H1 (cell line): ENCODE data around the gene CYB561A3. TPM values are rescaled to one million over a fixed set of nuclear protein-coding genes. Genes with fewer than 3 reads are reported as not detected.

ENCODE experiments used
- CTCF ChIA-PET: fragments of 300-600 bp; sonication (Branson Sonifier 250); formaldehyde crosslinking; loops from one replicate; lab custom pipeline; 2021; ENCODE audit not compliant: partially characterized antibody; lab: Charles Lee
- POLR2A ChIA-PET: fragments of 300-600 bp; sonication (Branson Sonifier 250); formaldehyde crosslinking; loops from one replicate; lab custom pipeline; 2021; ENCODE audit warnings: inconsistent platforms; ENCODE audit not compliant: partially characterized antibody; lab: Charles Lee
- DNase-seq, 2 experiments: peaks; one replicate each; pipeline versions ENCODE4 v3.0.0 to v3.0.0-alpha.2; 2010 to 2022; ENCODE audit warnings: low spot score in 2 of 2, low read depth in 1 of 2, mixed read lengths in 1 of 2
- FAIRE-seq: peaks from 2 replicates; lab custom pipeline; 2011; peaks lifted over from hg19 to GRCh38; lab: Jason Lieb, UNC
- H2AFZ ChIP-seq: 2 replicates; pipeline ENCODE4 v1.8.1; 2012; ENCODE audit warnings: low read length, inconsistent platforms
- H2AK5ac ChIP-seq: 2 replicates; pipeline ENCODE4 v1.6.1; 2013; ENCODE audit warnings: low read depth, low read length
- H2BK120ac ChIP-seq: replicated peaks from 2 replicates; pipeline ENCODE3; 2013; ENCODE audit warnings: low read depth, low read length, inconsistent platforms
- H2BK12ac ChIP-seq: 2 replicates; pipeline ENCODE4 v1.6.1; 2013; ENCODE audit warnings: low read depth, low read length
- H2BK15ac ChIP-seq: 2 replicates; pipeline ENCODE4 v1.6.1; 2013; ENCODE audit warnings: low read length
- H2BK20ac ChIP-seq: 2 replicates; pipeline ENCODE4 v1.6.1; 2013; ENCODE audit warnings: low read length
- H2BK5ac ChIP-seq: 2 replicates; pipeline ENCODE4 v1.6.1; 2013; ENCODE audit warnings: low read depth, low read length
- H3K14ac ChIP-seq: 2 replicates; pipeline ENCODE4 v1.6.1; 2013; ENCODE audit warnings: inconsistent platforms; ENCODE audit not compliant: insufficient read length
- H3K18ac ChIP-seq: 2 replicates; pipeline ENCODE4 v1.6.1; 2013; ENCODE audit warnings: low read length; ENCODE audit errors: extremely low read depth
- H3K23ac ChIP-seq: 2 replicates; pipeline ENCODE4 v1.6.1; 2013; ENCODE audit warnings: inconsistent platforms; ENCODE audit not compliant: insufficient read length
- H3K23me2 ChIP-seq: 2 replicates; pipeline ENCODE4 v1.6.1; 2013; ENCODE audit warnings: low read depth, low read length
- H3K27ac ChIP-seq: 2 replicates; pipeline ENCODE4 v1.6.1; 2011; ENCODE audit warnings: low read depth, low read length, inconsistent platforms
- H3K27me3 ChIP-seq, 4 experiments: replicated peaks in 1 of 4; 1 replicate in 1 of 4; 2 replicates in 3 of 4; pipeline versions ENCODE4 v1.6.1 to v1.8.1; 2011 to 2013; ENCODE audit warnings: low read length in 3 of 4, mild to moderate bottlenecking in 3 of 4, inconsistent platforms in 2 of 4, mixed read lengths in 2 of 4, moderate library complexity in 1 of 4; ENCODE audit not compliant: control insufficient read depth in 3 of 4, insufficient read depth in 3 of 4; ENCODE audit errors: extremely low read depth in 1 of 4
- H3K36me3 ChIP-seq, 4 experiments: 2 replicates each; pipeline versions ENCODE4 v1.6.1 to v1.8.1; 2011 to 2013; ENCODE audit warnings: mild to moderate bottlenecking in 4 of 4, low read length in 3 of 4, moderate library complexity in 2 of 4, control low read depth in 1 of 4, inconsistent platforms in 1 of 4; ENCODE audit not compliant: insufficient read depth in 4 of 4, control insufficient read depth in 2 of 4
- H3K4ac ChIP-seq: replicated peaks from 2 replicates; pipeline ENCODE3; 2013; ENCODE audit warnings: low read length, low read depth, mixed read lengths, inconsistent platforms; ENCODE audit not compliant: insufficient read length
- H3K4me1 ChIP-seq, 4 experiments: replicated peaks in 1 of 4; 1 replicate in 1 of 4; 2 replicates in 3 of 4; pipeline versions ENCODE4 v1.6.1 to v1.8.1; 2011 to 2013; ENCODE audit warnings: low read length in 3 of 4, inconsistent platforms in 2 of 4, mixed read lengths in 1 of 4; ENCODE audit not compliant: insufficient read depth in 4 of 4, control insufficient read depth in 3 of 4
- H3K4me2 ChIP-seq, 2 experiments: 2 replicates each; pipeline versions ENCODE4 v1.6.1 to v1.8.1; 2011 to 2013; ENCODE audit warnings: low read depth in 2 of 2, low read length in 2 of 2, control low read depth in 1 of 2, inconsistent platforms in 1 of 2, mild to moderate bottlenecking in 1 of 2; ENCODE audit not compliant: insufficient read depth in 1 of 2
- H3K4me3 ChIP-seq, 4 experiments: fragments of 200-600, 300-600 bp in 1 of 4; sonication (generic), shearing (Covaris generic), sonication (Bioruptor Twin) in 1 of 4; 2 replicates each; pipeline versions ENCODE4 v1.5.1 to v1.8.1; 2011 to 2016; ENCODE audit warnings: low read length in 4 of 4, low read depth in 3 of 4, control low read depth in 2 of 4, inconsistent platforms in 2 of 4, mild to moderate bottlenecking in 2 of 4, mixed read lengths in 1 of 4, moderate library complexity in 1 of 4; ENCODE audit not compliant: insufficient read depth in 2 of 4; ENCODE audit errors: extremely low read depth in 1 of 4
- H3K56ac ChIP-seq: replicated peaks from 2 replicates; pipeline ENCODE3; 2013; ENCODE audit warnings: low read depth, mild to moderate bottlenecking, mixed read lengths, low read length, inconsistent platforms; ENCODE audit not compliant: insufficient read length
- H3K79me1 ChIP-seq: 2 replicates; pipeline ENCODE4 v1.6.1; 2013; ENCODE audit warnings: low read depth, low read length, control low read depth
- H3K79me2 ChIP-seq, 2 experiments: 2 replicates each; pipeline versions ENCODE4 v1.6.1 to v1.8.1; 2012 to 2013; ENCODE audit warnings: low read length in 2 of 2, mild to moderate bottlenecking in 2 of 2, inconsistent platforms in 1 of 2; ENCODE audit not compliant: insufficient read depth in 2 of 2, control insufficient read depth in 1 of 2
- H3K9ac ChIP-seq, 4 experiments: replicated peaks in 1 of 4; 1 replicate in 1 of 4; 2 replicates in 3 of 4; pipeline versions ENCODE4 v1.6.1 to v1.8.1; 2011 to 2013; ENCODE audit warnings: low read depth in 3 of 4, low read length in 3 of 4, control low read depth in 2 of 4, mild to moderate bottlenecking in 2 of 4, moderate library complexity in 2 of 4, inconsistent platforms in 1 of 4; ENCODE audit errors: extremely low read depth in 1 of 4
- H3K9me3 ChIP-seq, 2 experiments: 2 replicates each; pipeline versions ENCODE4 v1.6.1 to v1.8.1; 2012 to 2013; ENCODE audit warnings: mild to moderate bottlenecking in 2 of 2, moderate library complexity in 2 of 2, control low read depth in 1 of 2, inconsistent platforms in 1 of 2, low read depth in 1 of 2, low read length in 1 of 2, mixed read lengths in 1 of 2; ENCODE audit not compliant: insufficient read depth in 2 of 2
- H4K20me1 ChIP-seq, 2 experiments: replicated peaks in 1 of 2; 2 replicates each; pipeline versions ENCODE3 to v1.8.1; 2011 to 2013; ENCODE audit warnings: inconsistent platforms in 2 of 2, low read length in 2 of 2, mild to moderate bottlenecking in 1 of 2; ENCODE audit not compliant: insufficient read depth in 2 of 2, control insufficient read depth in 1 of 2
- H4K5ac ChIP-seq: 2 replicates; pipeline ENCODE4 v1.6.1; 2013; ENCODE audit warnings: low read length, low read depth, mixed read lengths, inconsistent platforms; ENCODE audit not compliant: insufficient read length
- H4K8ac ChIP-seq: 2 replicates; pipeline ENCODE4 v1.8.0; 2013; ENCODE audit warnings: mild to moderate bottlenecking, moderate library complexity, low read length, inconsistent platforms; ENCODE audit not compliant: insufficient read depth; ENCODE audit errors: extremely low read depth
- H4K91ac ChIP-seq: replicated peaks from 2 replicates; pipeline ENCODE3; 2013; ENCODE audit warnings: low read length, mixed read lengths, inconsistent platforms; ENCODE audit not compliant: insufficient read length
- CTBP2 ChIP-seq: IDR thresholded peaks from 2 replicates; pipeline ENCODE4 v1.7.0; 2011; ENCODE audit warnings: borderline replicate concordance, mild to moderate bottlenecking, moderate library complexity, mixed read lengths, low read length; ENCODE audit not compliant: insufficient read depth, insufficient read length
- HDAC6 ChIP-seq: IDR thresholded peaks from one replicate; pipeline ENCODE4 v1.7.1; 2012; ENCODE audit warnings: low read depth, mild to moderate bottlenecking, inconsistent platforms, low read length, moderate library complexity
- KDM4A ChIP-seq: IDR thresholded peaks from one replicate; pipeline ENCODE4 v1.7.1; 2012; ENCODE audit warnings: low read depth, mild to moderate bottlenecking, moderate library complexity, low read length, inconsistent platforms; ENCODE audit not compliant: severe bottlenecking
- POLR2AphosphoS5 ChIP-seq: IDR thresholded peaks from 2 replicates; pipeline ENCODE4 v1.6.1; 2011; ENCODE audit warnings: low read depth, low read length
- POU5F1 ChIP-seq: IDR thresholded peaks from 2 replicates; pipeline ENCODE4 v1.6.1; 2011; ENCODE audit warnings: low read depth, mild to moderate bottlenecking, low read length, moderate library complexity
- RXRA ChIP-seq: IDR thresholded peaks from 2 replicates; pipeline ENCODE4 v1.6.1; 2011; ENCODE audit warnings: low read depth, mild to moderate bottlenecking, low read length, moderate library complexity; ENCODE audit not compliant: insufficient read depth
- SRF ChIP-seq: IDR thresholded peaks from 2 replicates; pipeline ENCODE4 v1.6.1; 2011; ENCODE audit warnings: mild to moderate bottlenecking, low read depth, low read length, moderate library complexity
- TAF1 ChIP-seq: IDR thresholded peaks from 2 replicates; pipeline ENCODE4 v1.6.1; 2011; ENCODE audit warnings: mild to moderate bottlenecking, low read depth, low read length
- WGBS, 2 experiments: shearing (Covaris generic) in 1 of 2; methylation state at CpG; one replicate each; pipeline versions ENCODE4 v1.1.6 to v1.1.7; 2013 to 2015; ENCODE audit warnings: low lambda C conversion rate in 2 of 2, mixed read lengths in 2 of 2, inconsistent platforms in 1 of 2, low coverage in 1 of 2, missing lambda C conversion rate in 1 of 2; ENCODE audit not compliant: insufficient replicate concordance in 2 of 2, insufficient coverage in 1 of 2, insufficient read length in 1 of 2; ENCODE audit errors: extremely low coverage in 1 of 2, missing lambda C conversion rate in 1 of 2; 5-methylcytosine and 5-hydroxymethylcytosine counted together
- polyA plus RNA-seq, 7 experiments: library from polyadenylated mRNA; depleted of rRNA in 3 of 7; stranded (reverse) in 5 of 7; unstranded in 2 of 7; fragments of >200 nt in 5 of 7; fragments of 200-250 nt in 2 of 7; gene quantifications; 1 replicate in 5 of 7; 2 replicates in 1 of 7; 4 replicates in 1 of 7; pipeline versions ENCODE4 v1.2.1 to v1.2.3, GENCODE V29; 2011 to 2013; ENCODE audit warnings: missing spikeins in 2 of 7, mixed read lengths in 2 of 7
- total RNA-seq: library from RNA; stranded (reverse); fragmentation: NEBNext Ultra II Directional; extraction: Animal tissue kit (Norgen Biotek cat#: 25700); gene quantifications from 2 replicates; pipeline ENCODE4 v1.2.1, GENCODE V29; 2021
- TF ChIP-seq, protein P1 (sequence below), 3 experiments: IDR thresholded peaks; 1 replicate in 2 of 3; 2 replicates in 1 of 3; pipeline versions ENCODE4 v1.5.1 to v1.6.1; 2011; ENCODE audit warnings: low read length in 3 of 3, mild to moderate bottlenecking in 3 of 3, inconsistent platforms in 2 of 3, low read depth in 1 of 3, moderate library complexity in 1 of 3; ENCODE audit not compliant: insufficient read depth in 1 of 3; ENCODE audit errors: control extremely low read depth in 1 of 3
- TF ChIP-seq, protein P2 (sequence below): IDR thresholded peaks from 2 replicates; pipeline ENCODE4 v1.6.1; 2011; ENCODE audit warnings: low read depth, mild to moderate bottlenecking, low read length; ENCODE audit not compliant: insufficient read depth

CYB561A3 gene
- total and polyA plus RNA-seq, 2 of the 8 experiments (the other 6 are each of a cell fraction or from before 2014, with no cell fraction given) = 29.6 to 41.2 TPM

- H2BK5ac ChIP-seq = no peak overlapping the region
- no peak overlapping the region for H3K4ac ChIP-seq
- no peak overlapping the region for H3K9ac ChIP-seq
- CTCF ChIA-PET = interaction anchor here (1.1 to 22.8 kb wide), 5 partner anchors 13 to 115 kb away, joined by 3 to 255 read pairs (median 10); partner anchors contain the start of genes DDB1, TKFC and TMEM216
- no peak overlapping the region for H2BK15ac ChIP-seq
- H3K27me3 ChIP-seq = no peaks in the 10 kb centered on the region
- H4K8ac ChIP-seq = no peak overlapping the region
- no peak for TF ChIP-seq CTBP2
- no peak for TF ChIP-seq HDAC6
- TF ChIP-seq POLR2AphosphoS5 = no peak
- no peak for TF ChIP-seq POU5F1
- TF ChIP-seq TAF1 = no peak
- TF ChIP-seq, protein P1, sequence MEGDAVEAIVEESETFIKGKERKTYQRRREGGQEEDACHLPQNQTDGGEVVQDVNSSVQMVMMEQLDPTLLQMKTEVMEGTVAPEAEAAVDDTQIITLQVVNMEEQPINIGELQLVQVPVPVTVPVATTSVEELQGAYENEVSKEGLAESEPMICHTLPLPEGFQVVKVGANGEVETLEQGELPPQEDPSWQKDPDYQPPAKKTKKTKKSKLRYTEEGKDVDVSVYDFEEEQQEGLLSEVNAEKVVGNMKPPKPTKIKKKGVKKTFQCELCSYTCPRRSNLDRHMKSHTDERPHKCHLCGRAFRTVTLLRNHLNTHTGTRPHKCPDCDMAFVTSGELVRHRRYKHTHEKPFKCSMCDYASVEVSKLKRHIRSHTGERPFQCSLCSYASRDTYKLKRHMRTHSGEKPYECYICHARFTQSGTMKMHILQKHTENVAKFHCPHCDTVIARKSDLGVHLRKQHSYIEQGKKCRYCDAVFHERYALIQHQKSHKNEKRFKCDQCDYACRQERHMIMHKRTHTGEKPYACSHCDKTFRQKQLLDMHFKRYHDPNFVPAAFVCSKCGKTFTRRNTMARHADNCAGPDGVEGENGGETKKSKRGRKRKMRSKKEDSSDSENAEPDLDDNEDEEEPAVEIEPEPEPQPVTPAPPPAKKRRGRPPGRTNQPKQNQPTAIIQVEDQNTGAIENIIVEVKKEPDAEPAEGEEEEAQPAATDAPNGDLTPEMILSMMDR (IDR thresholded peaks at IDR 0.05; ENCODE audit: control extremely low read depth in 1 of 3, insufficient read depth in 1 of 3, low read depth in 1 of 3, low read length in 3 of 3) = no peak
- TF ChIP-seq KDM4A = no peak
- TF ChIP-seq, protein P2, sequence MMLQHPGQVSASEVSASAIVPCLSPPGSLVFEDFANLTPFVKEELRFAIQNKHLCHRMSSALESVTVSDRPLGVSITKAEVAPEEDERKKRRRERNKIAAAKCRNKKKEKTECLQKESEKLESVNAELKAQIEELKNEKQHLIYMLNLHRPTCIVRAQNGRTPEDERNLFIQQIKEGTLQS = no peak
- TF ChIP-seq SRF = no peak
- no peak for TF ChIP-seq RXRA
- TF ChIP-seq, all 59 proteins: peak for 0
- 95% methylated on average over 7 of the region's 7 CpGs; no CpG with 5 or more reads in 1 of the 2 experiments for WGBS, 2 experiments
- peaks cover 9% of the 10 kb centered on the region in 2 experiments for H3K9me3 ChIP-seq
- H4K91ac ChIP-seq = no peak overlapping the region
- H3K4me1 ChIP-seq = no peaks in the 10 kb centered on the region
- no peak for FAIRE-seq
- H2AFZ ChIP-seq = no peak overlapping the region
- H3K36me3 ChIP-seq = peaks cover 21 to 80% (median 47%) of the 10 kb centered on the region in 4 experiments
- H3K23ac ChIP-seq = no peak overlapping the region
- H3K4me2 ChIP-seq = no peak overlapping the region
- no peak overlapping the region for H4K5ac ChIP-seq
- no peaks in the 10 kb centered on the region for H4K20me1 ChIP-seq
- no peak for DNase-seq
- no peak overlapping the region for H2BK12ac ChIP-seq
- peaks cover 0 to 3% of the 10 kb centered on the region in 2 experiments for H3K79me2 ChIP-seq
- H2BK120ac ChIP-seq = no peak overlapping the region
- H3K14ac ChIP-seq = no peak overlapping the region
- POLR2A ChIA-PET = interaction anchor here (1.1 to 39.7 kb wide), 4 partner anchors 2 to 24 kb away, joined by 3 to 1106 read pairs (median 558); partner anchors contain the start of genes CYB561A3, DDB1, TKFC and TMEM138
- no peak overlapping the region for H3K4me3 ChIP-seq
- no peak overlapping the region for H2BK20ac ChIP-seq
- H3K79me1 ChIP-seq = 0 out of 2 replicates have a peak, but pooled peaks cover under 1% of the 10 kb centered on the region
- no peak overlapping the region for H2AK5ac ChIP-seq
- no peak overlapping the region for H3K56ac ChIP-seq
- H3K18ac ChIP-seq = no peak overlapping the region
- H3K23me2 ChIP-seq = no peaks in the 10 kb centered on the region
- no peak overlapping the region for H3K27ac ChIP-seq
Observed at GRCh38 chr11:61368646-61369045, 7.0 kb upstream of the CYB561A3 start.
